Right lung (tissue), 5 donors: ENCODE results near the gene ZNF836. TPM values are rescaled to one million over a fixed set of nuclear protein-coding genes. Genes with fewer than 3 reads are reported as not detected.

Experiments
- DNase-seq, 2 donors: peaks; one replicate each; pipeline ENCODE4 v3.0.0-alpha.2; 2013
- polyA plus RNA-seq, 5 donors: library from polyadenylated mRNA; unstranded; fragments of 120-200 nt; gene quantifications; one replicate each; pipeline versions ENCODE4 v1.2.1 to v1.2.3, GENCODE V29; 2013; ENCODE audit warnings: inconsistent platforms in 1 of 5, low replicate concordance in 1 of 5; ENCODE audit not compliant: insufficient read length in 5 of 5, insufficient read depth in 1 of 5

Gene ZNF836
- polyA plus RNA-seq, 5 donors = 14.8 to 24.2 (median 20.6) TPM

DNA sequence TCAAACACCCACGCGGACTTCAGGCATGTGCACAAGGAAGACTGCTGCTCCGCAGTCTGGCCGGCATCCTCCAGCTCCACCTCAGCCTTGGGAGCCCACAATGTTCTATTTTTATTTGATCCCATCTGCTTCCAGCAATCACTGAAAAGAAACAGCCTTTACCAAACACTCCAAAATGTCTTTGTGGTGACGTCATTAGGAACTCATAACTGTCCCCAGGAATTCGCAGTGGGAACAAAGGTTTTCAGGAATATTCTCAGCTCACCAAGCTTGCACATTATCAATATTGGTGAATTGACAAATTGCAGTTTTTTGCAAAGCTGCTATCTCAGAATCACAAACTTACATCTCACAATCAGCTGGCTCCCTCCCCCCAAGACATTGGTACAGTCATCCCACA lies 60.6 kb downstream of the ZNF836 start:
- no peak for DNase-seq

Other genes starting within 250 kb of the ZNF836 start
- gene ZNF613, start 244.1 kb downstream of the ZNF836 start, polyA plus RNA-seq = 10 to 100 TPM; 10.5 to 16.4 (median 13.7) TPM
- gene ZNF350, start 184.8 kb downstream of the ZNF836 start, polyA plus RNA-seq = 10 to 100 TPM; 13.3 to 25.4 (median 21.4) TPM
- gene ZNF615, start 163.4 kb downstream of the ZNF836 start, polyA plus RNA-seq = 10 to 100 TPM; 13.0 to 27.4 (median 25.8) TPM
- gene ZNF614, start 143.2 kb downstream of the ZNF836 start, polyA plus RNA-seq = 10 to 100 TPM; 13.5 to 24.3 (median 18.6) TPM
- 10 to 100 TPM; 17.9 to 29.1 (median 22.9) TPM for gene ZNF432, start 122.8 kb downstream of the ZNF836 start, polyA plus RNA-seq
- 10 to 100 TPM; 18.1 to 38.3 (median 30.5) TPM for gene ZNF841, start 75.9 kb downstream of the ZNF836 start, polyA plus RNA-seq
- gene ZNF616, start 31.7 kb downstream of the ZNF836 start, polyA plus RNA-seq = 10 to 100 TPM; 14.2 to 27.1 (median 24.0) TPM
- gene PPP2R1A, start 18.4 kb upstream of the ZNF836 start, polyA plus RNA-seq = 100 to 1,000 TPM; 277 to 368 (median 317) TPM
- 10 to 100 TPM; 12.1 to 25.7 (median 20.1) TPM for gene ZNF766, start 98.0 kb upstream of the ZNF836 start, polyA plus RNA-seq
- gene ZNF480, start 125.5 kb upstream of the ZNF836 start, polyA plus RNA-seq = 10 to 100 TPM; 11.0 to 17.5 (median 14.6) TPM
- gene ZNF610, start 164.6 kb upstream of the ZNF836 start, polyA plus RNA-seq = 10 to 100 TPM in 4 of 5 donors, 1 to 10 TPM in 1; 7.5 to 13.2 (median 11.2) TPM
- 10 to 100 TPM; 19.2 to 31.5 (median 30.8) TPM for gene ZNF880, start 198.3 kb upstream of the ZNF836 start, polyA plus RNA-seq
- gene ZNF528, start 226.2 kb upstream of the ZNF836 start, polyA plus RNA-seq = 10 to 100 TPM; 33.9 to 90.4 (median 70.9) TPM